Daoy (cell line): ENCODE measurements around the gene TICAM2. TPM values are rescaled to one million over a fixed set of nuclear protein-coding genes. Genes with fewer than 3 reads are reported as not detected.
A peak's percentile ranks its signal among the peaks of the same experiment; 100 is the strongest.

ENCODE experiments used
- DNase-seq: peaks from one replicate; pipeline ENCODE4 v3.0.0-alpha.2; 2015; ENCODE audit warnings: low read depth
- total RNA-seq: library from RNA; depleted of rRNA; stranded (reverse); fragments of >200 nt; shearing (Covaris generic); gene quantifications from 2 replicates; pipeline ENCODE4 v1.2.3, GENCODE V29; 2014

TICAM2 gene
- total RNA-seq, 1 experiment from 2014 or later, result 0.40 TPM

DNA sequence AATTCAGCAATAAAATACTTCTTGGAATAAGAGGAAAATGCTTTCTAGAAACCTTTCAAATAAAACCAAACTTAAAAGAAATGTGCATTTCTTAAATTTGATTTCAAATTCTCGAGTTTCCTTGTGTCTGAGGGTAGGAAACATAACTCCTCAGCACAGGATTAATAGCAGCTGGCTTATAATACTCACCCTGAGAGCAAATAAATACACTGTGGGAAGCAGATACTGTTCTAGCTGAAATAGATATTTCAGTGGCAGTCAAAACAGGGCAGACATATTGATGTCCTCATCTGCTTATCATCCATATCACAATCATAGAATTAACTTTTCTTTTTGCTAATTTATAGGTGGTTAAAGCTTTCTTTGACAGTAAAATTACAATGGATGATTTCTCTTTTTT lies 33.6 kb downstream of the TICAM2 start:
- no peak for DNase-seq

- DNase-seq, result no peak
Observed at GRCh38 chr5:115565233-115565632, 37.0 kb downstream of the TICAM2 start.

DNA sequence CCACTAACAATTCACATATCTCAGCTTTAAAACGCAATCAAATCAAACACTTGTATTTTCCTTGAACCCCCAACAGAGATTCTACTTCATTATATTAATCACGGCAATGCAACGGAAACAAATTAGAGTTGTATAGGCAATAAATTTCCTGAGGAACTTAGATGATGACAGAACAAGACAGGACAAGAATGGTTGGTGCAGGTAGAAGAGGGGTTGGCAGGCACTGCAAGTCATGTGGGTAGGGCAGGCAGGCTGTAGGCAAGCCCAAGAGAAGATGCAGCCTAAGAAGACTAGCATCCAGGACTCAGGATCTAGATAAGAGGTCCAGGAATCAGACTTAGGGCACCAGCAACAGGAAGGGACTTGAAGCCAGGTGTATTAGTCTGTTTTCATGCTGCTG lies 41.1 kb downstream of the TICAM2 start:
- no peak for DNase-seq

- no peak for DNase-seq
Observed at GRCh38 chr5:115559524-115559923, 42.8 kb downstream of the TICAM2 start.

GRCh38 chr5:115558388-115558956 lies 43.8 kb downstream of the TICAM2 start:
- no peak for DNase-seq

DNA sequence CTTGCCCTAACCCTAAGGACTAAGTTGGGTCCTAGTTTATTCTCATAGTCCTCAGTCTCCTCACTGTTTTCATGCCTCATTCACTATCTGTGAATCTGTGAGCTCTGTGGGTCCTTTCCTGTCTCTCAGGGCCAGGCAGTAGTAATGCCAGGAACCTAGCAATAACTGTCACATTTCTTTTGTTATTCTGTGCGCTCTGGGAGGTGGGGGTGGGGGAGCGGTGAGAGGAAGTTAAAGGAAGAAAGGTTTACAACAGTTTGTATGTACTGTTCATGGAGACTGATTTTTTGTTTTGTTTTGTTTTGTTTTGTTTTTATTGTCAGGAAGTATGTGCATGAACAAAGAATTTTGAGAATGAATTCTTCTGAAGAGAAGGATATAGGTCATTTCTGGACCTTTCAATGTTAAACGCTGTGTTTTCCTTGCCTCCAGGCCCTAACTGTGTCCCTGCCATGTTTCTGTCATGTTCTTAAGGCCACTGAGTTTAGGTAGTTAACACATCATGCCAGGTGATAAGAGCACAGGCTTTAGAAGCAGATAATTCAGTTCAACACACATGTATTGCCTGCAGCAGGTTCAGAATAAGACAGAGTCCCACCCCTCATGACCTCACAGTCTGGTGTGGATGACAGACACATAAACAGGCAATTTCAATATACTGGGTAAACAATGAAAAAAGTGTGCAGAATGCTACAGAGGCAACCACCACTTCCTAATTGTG lies 44.5 kb downstream of the TICAM2 start:
- DNase-seq, result no peak

DNA sequence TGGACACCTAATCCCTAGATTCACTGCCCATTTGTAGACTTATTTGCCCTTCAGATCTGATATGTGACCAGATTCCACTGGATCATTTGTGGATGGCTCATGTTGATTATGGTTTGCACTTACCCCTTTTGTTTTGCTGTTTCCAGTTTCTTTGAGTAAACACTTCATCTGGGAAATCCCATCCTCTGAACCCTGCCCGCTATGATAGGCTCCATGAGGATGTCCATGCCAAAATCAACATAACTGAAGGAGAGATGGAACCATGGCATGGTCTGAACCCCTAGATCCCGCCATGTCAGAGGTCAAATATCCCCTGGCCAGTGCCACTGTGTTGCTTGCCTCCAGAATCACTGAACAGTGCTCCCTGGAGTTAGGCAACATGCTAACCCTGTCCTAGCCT lies 46.0 kb downstream of the TICAM2 start:
- no peak for DNase-seq

DNA sequence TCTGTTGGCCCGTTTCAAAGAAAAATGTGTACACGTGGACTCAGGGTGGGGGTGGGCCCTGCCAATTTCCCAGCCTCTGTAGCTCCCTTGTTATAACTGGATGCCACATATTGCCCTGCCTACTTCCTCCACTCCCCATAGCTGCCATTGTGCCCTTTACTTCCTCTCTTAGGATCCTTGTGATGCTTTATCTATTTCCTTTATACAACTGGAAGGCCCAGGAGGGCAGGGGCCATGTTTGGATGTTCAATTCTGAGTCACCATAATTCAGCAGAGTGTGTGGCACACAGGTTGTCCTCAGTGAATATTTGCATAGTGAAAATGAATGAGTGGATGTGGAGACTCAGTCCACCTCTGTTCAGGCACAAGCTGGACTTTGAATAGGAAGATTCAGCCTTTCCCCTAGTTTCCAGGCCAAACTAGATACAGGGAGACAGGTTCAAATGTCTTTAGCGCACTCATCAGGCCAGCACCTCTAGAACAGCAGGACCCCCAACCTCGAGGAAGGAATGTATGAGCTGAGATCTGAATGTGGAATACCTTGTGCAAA lies 47.1 kb downstream of the TICAM2 start:
- no peak for DNase-seq

DNA sequence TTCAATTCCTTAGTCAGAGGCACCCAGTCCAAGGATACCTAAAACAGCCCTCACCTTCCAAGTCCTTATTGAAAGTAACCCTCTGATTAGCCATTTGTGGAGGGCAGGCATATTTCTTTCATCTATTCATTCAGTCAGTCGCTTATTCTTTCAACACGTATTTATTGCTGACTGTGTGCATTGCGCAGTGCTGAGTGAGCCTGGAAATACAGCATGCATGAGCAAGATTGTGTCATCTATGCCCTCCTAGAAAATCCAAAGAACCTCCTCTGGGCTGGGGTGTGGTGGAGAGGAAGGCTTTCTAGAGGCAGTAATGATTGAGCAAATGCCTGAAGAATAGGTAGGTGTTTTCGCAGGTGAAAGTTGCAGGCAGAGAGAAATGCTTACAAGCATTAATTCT lies 49.2 kb downstream of the TICAM2 start:
- no peak for DNase-seq

DNA sequence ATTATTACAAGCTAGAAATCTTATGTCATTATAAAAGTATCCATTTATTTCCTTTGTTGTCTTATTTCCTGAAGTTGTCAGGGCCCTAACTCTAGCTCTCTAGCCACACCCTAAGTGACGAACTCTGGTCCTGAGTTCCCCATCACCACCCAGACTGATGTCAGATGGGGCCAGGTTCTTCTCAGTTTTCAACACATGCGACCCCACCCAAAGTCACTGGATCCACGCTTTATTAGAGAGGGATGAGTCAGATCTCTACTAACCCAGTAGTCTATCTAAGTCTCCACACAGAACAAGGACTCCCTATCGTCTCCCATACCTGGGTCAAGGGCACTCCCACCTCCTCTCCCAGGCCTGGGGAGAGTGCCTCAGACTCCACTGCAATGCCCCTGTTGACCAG lies 50.9 kb downstream of the TICAM2 start:
- DNase-seq, result peak; percentile 41

GRCh38 chr5:115549154-115549553 lies 53.1 kb downstream of the TICAM2 start:
- DNase-seq, result peak; percentile 27

DNA sequence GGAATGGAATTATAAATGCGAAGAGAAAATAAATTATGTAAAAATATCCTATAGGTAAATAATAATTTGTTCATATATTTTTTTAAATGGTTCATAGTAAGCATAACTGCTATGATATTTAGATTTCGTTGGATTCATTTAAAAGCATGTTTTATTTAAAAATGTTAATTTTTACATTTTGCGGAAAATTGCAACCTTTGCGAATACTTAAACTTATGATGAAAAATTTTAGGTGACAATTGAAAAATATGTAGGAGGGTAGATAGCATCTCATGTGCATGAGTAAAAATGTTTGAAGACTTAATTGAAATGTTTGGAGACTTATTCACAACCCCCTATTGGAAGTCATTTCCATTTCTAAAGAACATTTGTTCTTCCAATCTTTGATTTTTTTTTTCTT lies 53.6 kb downstream of the TICAM2 start:
- no peak for DNase-seq

- DNase-seq, result no peak
Observed at GRCh38 chr5:115545351-115545882, 56.9 kb downstream of the TICAM2 start.

DNA sequence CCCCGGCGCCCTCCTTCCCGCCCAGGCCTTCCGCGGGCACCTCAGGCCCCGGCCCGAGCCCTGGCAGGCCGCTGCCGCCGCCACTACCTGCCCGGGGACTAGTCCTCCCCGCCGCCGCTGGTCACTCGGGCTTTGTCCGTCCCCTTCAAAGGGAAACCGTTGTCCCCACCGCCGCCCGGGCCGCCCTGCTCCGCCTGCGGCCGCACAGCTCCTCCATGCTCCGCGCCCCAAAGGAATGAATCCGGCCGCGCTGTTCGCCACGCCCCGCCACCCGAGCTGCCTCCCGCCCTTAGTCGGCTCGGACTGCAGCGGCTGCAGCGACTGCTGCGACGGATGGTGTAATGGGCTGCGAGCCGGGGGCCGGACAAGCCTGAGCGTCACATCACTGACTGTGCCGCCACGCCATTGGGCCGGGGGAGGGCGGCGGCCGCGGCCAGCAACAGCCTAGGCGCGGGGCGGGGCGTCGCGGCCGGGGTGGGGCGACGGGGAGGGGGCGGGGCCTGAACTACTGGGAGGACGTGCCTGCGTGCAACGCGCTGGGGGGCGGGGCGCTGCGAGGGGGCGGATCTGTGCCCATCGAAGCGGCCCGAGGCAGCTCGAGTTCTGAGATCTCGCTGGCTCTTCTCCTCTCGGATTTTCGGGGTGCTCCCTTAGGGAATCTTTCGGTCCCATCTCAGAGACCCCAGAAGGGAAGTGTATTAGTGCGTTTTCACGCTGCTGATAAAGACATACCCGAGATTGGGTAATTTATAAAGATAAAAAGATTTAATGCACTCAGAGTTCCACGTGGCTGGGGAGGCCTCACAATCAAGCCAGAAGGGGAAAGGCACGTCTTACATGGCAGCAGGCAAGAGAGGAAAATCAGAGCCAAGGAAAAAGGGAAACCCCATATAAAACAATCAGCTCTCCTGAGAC lies 57.6 kb downstream of the TICAM2 start, which contains the start of gene FEM1C:
TSS of gene FEM1C (minus strand) at position 340 of the 915 bp plus-strand sequence. CDS start 1,282 bp downstream, outside the sequence.
- peak; percentile 99 for DNase-seq

DNA sequence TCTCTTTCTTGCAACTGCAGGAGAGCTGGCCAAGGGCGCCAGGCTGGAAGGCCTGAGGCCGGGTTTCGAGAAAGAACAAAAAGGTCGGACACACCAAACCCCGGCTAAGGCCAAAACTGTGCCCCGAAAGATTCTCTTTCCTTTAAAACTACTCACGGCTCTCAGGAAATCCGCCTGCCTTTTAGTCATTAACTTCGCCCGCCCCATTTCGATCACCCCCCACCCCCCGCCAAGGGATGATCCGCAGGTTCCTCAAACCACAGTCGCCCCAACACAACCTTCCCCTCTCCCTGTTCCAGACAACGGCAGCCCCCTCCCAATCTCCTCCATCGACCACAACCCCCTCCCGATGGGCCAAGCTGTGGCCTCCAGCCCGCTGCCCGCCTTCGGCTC lies 58.2 kb downstream of the TICAM2 start:
- peak; percentile 53 for DNase-seq

- peak; percentile 58 for DNase-seq
Observed at GRCh38 chr5:115543365-115544042, 58.8 kb downstream of the TICAM2 start.

- DNase-seq, result no peak
Observed at GRCh38 chr5:115542651-115543364, 59.5 kb downstream of the TICAM2 start.

- no peak for DNase-seq
Observed at GRCh38 chr5:115542086-115542485, 60.2 kb downstream of the TICAM2 start.

- no peak for DNase-seq
Observed at GRCh38 chr5:115541611-115542010, 60.7 kb downstream of the TICAM2 start.

DNA sequence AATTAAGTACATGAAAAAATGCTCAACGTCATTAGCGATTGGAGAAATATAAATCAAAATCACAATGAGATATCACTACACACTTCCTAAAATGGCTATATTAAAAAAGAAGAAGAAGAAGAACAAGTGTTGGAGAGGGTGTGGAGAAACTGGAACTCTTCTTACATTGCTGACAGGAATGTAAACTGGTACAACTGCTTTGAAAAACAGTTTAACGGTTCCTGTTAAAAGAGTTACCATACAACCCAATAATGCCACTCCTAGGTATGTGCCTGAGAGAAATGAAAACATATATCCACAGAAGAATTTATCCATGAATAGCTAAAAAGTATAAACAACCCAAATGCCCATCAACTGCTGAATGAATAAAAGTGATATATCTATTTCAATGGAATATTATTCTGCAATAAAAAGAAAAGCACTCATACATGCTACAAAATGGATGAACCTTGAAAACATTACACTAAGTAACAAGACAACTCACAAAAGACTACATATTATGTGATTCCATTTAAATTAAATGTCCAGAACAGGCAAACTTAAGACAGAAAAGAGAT lies 66.7 kb downstream of the TICAM2 start:
- DNase-seq, result no peak
